Osteocyte (in vitro differentiated cells): Measurements from ENCODE around the gene GALR2. TPM values are rescaled to one million over a fixed set of nuclear protein-coding genes. Genes with fewer than 3 reads are reported as not detected.
A peak's percentile ranks its signal among the peaks of the same experiment; 100 is the strongest.
"Not testable (repeated sequence)": the region's sequence is repeated elsewhere in the genome, so short reads cannot be mapped to it uniquely, and the experiment has no call there.

Experiments
- DNase-seq: peaks from one replicate; pipeline ENCODE4 v3.0.0; 2021; ENCODE audit warnings: mixed read lengths; ENCODE audit not compliant: unreplicated experiment; ENCODE audit errors: extremely low spot score
- H3K27ac Mint-ChIP-seq: one replicate; pipeline ENCODE4 v1.8.0; 2021; ENCODE audit warnings: mild to moderate bottlenecking, mixed read lengths; ENCODE audit not compliant: unreplicated experiment
- H3K27me3 Mint-ChIP-seq: one replicate; pipeline ENCODE4 v1.8.0; 2021; ENCODE audit warnings: mixed read lengths; ENCODE audit not compliant: unreplicated experiment
- H3K36me3 Mint-ChIP-seq: one replicate; pipeline ENCODE4 v1.8.0; 2021; ENCODE audit warnings: mixed read lengths; ENCODE audit not compliant: unreplicated experiment
- H3K4me1 Mint-ChIP-seq: one replicate; pipeline ENCODE4 v1.8.0; 2021; ENCODE audit warnings: mixed read lengths; ENCODE audit not compliant: unreplicated experiment
- H3K4me3 Mint-ChIP-seq: one replicate; pipeline ENCODE4 v1.8.0; 2021; ENCODE audit warnings: mild to moderate bottlenecking, moderate library complexity, mixed read lengths; ENCODE audit not compliant: unreplicated experiment
- H3K9me3 Mint-ChIP-seq: one replicate; pipeline ENCODE4 v1.8.0; 2021; ENCODE audit warnings: mixed read lengths; ENCODE audit not compliant: unreplicated experiment
- CTCF ChIP-seq: fragments of 200-600 bp; sonication (generic); IDR thresholded peaks from 2 replicates; pipeline ENCODE4 v1.5.0; 2021; ENCODE audit warnings: antibody characterized with exemption, mild to moderate bottlenecking, moderate library complexity
- total RNA-seq: library from RNA; stranded (reverse); gene quantifications from 2 replicates; pipeline ENCODE4 v1.2.1, GENCODE V29; 2021

GALR2 gene
- total RNA-seq, 1 donor from 2014 or later, result not detected

- Mint-ChIP-seq H3K9me3 (no peaks in the 10 kb centered on the region), H3K36me3 (no peaks in the 10 kb centered on the region), H3K4me1 (peaks cover 26% of the 10 kb centered on the region), H3K27me3 (peaks cover 44% of the 10 kb centered on the region), H3K27ac (no peak overlapping the region), H3K4me3 (peak overlapping the region; percentile 53)
- TF ChIP-seq CTCF, result no peak
- DNase-seq, result no peak
Measured at GRCh38 chr17:76075364-76076145, 974 bp downstream of the GALR2 start.

- Mint-ChIP-seq H3K27ac (no peak overlapping the region), H3K9me3 (no peaks in the 10 kb centered on the region), H3K4me3 (no peak overlapping the region), H3K4me1 (peaks cover 20% of the 10 kb centered on the region), H3K36me3 (no peaks in the 10 kb centered on the region), H3K27me3 (peaks cover 47% of the 10 kb centered on the region)
- peak; percentile 83 for DNase-seq
- no peak for TF ChIP-seq CTCF
Measured at GRCh38 chr17:76076146-76076764, 1.7 kb downstream of the GALR2 start.

GRCh38 chr17:76076765-76077583 is 2.4 kb downstream of the GALR2 start:
- TF ChIP-seq CTCF, result no peak
- no peaks in the 10 kb centered on the region for H3K36me3 Mint-ChIP-seq
- peaks cover 51% of the 10 kb centered on the region for H3K27me3 Mint-ChIP-seq
- H3K27ac Mint-ChIP-seq, result no peak overlapping the region
- no peak overlapping the region for H3K4me3 Mint-ChIP-seq
- DNase-seq, result no peak
- peaks cover 15% of the 10 kb centered on the region for H3K4me1 Mint-ChIP-seq
- no peaks in the 10 kb centered on the region for H3K9me3 Mint-ChIP-seq

- peaks cover 13% of the 10 kb centered on the region for H3K4me1 Mint-ChIP-seq
- TF ChIP-seq CTCF, result no peak
- H3K36me3 Mint-ChIP-seq, result peaks cover 4% of the 10 kb centered on the region
- no peak for DNase-seq
- H3K4me3 Mint-ChIP-seq, result no peak overlapping the region
- H3K27ac Mint-ChIP-seq, result no peak overlapping the region
- peaks cover 51% of the 10 kb centered on the region for H3K27me3 Mint-ChIP-seq
- no peaks in the 10 kb centered on the region for H3K9me3 Mint-ChIP-seq
Measured at GRCh38 chr17:76077584-76078110, 3.1 kb downstream of the GALR2 start.

- Mint-ChIP-seq H3K4me1 (peaks cover 12% of the 10 kb centered on the region), H3K27me3 (peaks cover 51% of the 10 kb centered on the region)
- H3K4me3 Mint-ChIP-seq, result not testable (repeated sequence)
Measured at GRCh38 chr17:76078370-76078769, 3.8 kb downstream of the GALR2 start.

More at GRCh38 chr17:76078370-76078769, 3.8 kb downstream of the GALR2 start:
- not testable (repeated sequence) for H3K9me3 Mint-ChIP-seq, H3K36me3 Mint-ChIP-seq, H3K27ac Mint-ChIP-seq, DNase-seq
